A172 (cell line): ENCODE results near the gene DGKA. TPM values are rescaled to one million over a fixed set of nuclear protein-coding genes. Genes with fewer than 3 reads are reported as not detected.
"Not testable (repeated sequence)": the region's sequence is repeated elsewhere in the genome, so short reads cannot be mapped to it uniquely, and the experiment has no call there.

Experiments used
- DNase-seq: peaks from one replicate; pipeline ENCODE4 v3.0.0-alpha.2; 2015; ENCODE audit warnings: low spot score
- total RNA-seq: library from RNA; depleted of rRNA; stranded (reverse); fragments of >200 nt; shearing (Covaris generic); gene quantifications from 2 replicates; pipeline ENCODE4 v1.2.3, GENCODE V29; 2014

Gene DGKA
- total RNA-seq, 1 experiment from 2014 or later = 33.4 TPM

DNA sequence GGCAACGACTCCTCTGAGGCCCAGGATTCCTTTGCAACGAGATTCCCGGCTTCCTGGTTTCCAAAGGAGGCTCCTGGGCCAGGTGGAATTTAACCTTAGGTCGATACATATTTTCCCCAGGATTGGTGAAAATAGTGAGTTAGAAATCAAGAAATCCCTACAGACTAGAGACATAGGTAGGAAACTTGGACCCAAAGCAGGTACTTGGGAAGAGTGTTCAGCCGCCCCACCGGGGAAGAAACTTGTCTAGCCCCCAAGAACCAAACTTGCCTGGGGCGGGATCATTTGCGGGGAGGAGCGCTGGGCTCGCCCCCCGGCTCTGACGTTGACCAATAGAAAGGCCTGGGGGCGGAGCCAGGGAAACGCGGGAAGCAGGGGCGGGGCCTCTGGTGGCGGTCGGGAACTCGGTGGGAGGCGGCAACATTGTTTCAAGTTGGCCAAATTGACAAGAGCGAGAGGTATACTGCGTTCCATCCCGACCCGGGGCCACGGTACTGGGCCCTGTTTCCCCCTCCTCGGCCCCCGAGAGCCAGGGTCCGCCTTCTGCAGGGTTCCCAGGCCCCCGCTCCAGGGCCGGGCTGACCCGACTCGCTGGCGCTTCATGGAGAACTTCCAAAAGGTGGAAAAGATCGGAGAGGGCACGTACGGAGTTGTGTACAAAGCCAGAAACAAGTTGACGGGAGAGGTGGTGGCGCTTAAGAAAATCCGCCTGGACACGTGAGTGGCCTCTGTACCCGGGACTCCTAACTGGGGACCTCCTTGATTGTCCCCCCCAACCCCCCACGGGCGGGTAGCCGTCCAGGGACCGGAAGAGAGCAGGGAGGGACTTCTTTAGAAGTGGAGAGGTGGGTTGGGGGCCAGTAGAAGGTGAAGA, 35.7 kb downstream of the DGKA start, which contains the start of gene CDK2:
TSS of gene CDK2 (plus strand) at position 423 of the 874 bp plus-strand sequence. CDS start at position 602, 179 bp downstream.
- DNase-seq = peak; percentile 68

DNA sequence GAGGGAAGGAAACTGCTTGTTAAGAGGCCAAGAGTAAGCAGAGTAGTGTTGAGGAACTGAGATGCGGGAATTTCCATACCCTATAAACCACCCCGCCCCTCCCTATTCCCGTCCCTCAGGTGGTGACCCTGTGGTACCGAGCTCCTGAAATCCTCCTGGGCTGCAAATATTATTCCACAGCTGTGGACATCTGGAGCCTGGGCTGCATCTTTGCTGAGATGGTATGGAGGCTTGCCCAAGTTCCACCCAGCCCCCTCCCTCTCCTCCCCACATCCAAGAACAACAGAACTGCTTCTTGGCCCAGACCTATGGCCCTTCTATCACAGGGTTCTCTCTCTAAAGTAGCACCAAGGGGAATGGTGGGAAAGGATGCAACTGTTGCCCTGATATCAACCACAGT, 38.4 kb downstream of the DGKA start:
- no peak for DNase-seq

DNA sequence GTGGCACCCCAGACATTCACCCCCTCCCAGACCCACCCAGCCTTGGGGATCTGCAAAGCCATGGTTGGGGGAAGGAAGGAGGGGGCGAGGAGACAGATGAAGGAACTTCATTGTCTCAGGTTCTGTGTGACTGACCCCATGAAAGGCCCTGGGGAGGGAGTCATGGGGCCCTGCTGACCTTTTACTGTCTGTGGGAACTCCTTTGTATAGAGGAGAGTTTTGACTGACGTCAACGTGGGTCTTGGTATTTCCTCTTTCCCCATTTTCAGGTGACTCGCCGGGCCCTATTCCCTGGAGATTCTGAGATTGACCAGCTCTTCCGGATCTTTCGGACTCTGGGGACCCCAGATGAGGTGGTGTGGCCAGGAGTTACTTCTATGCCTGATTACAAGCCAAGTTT, 39.8 kb downstream of the DGKA start:
- DNase-seq = no peak

DNA sequence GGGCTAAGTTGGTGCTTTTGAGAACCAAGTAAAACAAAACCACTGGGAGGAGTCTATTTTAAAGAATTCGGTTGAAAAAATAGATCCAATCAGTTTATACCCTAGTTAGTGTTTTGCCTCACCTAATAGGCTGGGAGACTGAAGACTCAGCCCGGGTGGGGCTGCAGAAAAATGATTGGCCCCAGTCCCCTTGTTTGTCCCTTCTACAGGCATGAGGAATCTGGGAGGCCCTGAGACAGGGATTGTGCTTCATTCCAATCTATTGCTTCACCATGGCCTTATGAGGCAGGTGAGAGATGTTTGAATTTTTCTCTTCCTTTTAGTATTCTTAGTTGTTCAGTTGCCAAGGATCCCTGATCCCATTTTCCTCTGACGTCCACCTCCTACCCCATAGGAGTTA, 41.1 kb downstream of the DGKA start:
- peak; percentile 85 for DNase-seq

DNA sequence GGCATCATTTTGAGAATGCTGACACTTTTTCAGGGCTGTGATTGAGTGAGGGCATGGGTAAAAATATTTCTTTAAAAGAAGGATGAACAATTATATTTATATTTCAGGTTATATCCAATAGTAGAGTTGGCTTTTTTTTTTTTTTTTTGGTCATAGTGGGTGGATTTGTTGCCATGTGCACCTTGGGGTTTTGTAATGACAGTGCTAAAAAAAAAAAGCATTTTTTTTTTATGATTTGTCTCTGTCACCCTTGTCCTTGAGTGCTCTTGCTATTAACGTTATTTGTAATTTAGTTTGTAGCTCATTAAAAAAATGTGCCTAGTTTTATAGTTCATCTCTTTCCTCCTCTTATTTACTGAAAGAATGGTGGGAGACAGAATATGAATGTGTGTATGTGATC, 41.5 kb downstream of the DGKA start:
- no peak for DNase-seq

DNA sequence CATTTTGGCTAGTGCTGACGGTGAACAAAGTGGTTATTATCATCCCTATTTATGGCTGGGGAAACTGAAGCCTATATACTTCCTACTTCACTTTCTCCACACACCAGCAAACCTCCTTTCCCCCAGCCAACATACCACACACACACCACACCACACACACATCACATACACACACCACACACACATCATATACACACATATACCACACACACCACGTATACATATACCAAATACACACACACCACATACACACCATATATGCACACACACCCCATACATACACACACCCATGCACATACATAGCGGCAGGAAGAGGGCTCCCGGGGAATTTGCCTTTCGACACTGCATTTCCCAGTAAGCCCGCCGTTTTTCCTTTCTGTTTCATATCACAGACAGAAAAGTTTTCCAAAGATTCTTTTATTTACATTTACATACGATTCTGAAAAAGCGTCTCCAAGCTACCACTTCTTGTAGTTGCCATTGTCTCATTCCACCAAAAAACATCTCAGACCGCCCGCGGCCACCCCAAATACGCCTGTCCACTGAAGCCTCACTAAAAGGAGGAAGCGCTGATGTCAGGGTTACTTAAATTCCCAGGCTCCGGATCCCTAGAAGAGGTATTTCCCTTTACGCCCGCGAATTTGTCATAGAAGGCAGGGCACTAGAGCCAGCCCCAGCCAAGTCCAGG, 42.1 kb downstream of the DGKA start:
- peak; percentile 12 for DNase-seq

DNA sequence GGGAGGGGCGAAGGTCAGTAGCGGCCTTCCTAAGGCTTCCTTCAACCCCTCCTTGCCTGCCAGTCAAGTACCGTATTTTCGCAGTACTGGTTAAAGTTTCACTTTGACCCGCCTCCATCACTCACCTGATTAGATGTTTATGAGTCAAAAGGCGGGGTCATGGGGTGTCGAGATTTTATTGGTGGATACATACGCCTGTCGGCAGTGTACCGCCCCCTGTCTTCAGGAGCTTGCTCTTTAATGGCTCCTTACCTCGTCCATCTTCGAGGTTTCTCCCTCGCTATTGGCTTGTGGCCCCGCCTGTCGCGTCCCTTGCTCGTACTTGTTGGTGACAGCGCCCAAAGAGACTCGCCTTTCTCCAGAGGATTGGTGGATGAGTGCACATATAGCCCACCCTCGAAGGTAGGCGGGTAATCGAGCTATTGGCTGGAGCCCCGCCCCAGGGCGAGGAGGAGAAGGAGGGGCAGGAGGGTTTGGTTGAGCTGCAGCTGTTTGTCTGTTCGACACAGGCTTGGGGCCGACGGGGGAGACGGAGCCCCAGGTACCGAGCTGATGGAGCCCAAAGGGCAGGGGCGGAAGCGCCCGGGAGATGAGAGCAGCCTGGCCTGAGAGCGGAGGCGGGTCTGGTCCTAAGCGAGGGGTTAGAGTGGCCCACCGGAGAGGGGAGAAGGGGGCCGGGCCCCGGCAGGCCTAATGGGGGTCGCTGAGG, 42.8 kb downstream of the DGKA start, which contains the start of gene RAB5B:
TSS of gene RAB5B (plus strand) at position 480 of the 709 bp plus-strand sequence. CDS start 12,883 bp downstream, outside the sequence.
- DNase-seq = peak; percentile 100

DNA sequence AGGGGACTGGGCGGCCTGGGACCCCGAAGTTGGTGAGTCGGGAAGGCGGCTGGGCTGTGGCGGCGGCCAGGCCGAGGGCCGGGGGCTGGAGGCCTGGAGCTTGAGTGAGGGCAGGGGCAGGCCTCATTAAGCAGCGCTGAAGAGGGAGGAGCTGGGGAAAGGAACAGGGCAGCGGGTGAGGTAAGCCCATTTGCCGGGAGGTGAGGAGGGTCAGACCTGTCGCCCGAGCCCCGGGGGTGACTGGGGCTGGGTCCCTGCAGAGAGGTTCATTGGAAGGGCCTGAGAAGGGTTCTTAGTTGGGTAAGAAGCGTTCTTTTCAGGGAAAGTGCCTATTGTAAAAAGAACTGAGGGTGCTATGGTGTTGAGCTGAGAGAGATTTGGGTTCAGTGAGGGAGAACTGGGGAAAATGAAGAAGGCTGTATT, 43.4 kb downstream of the DGKA start:
- peak; percentile 33 for DNase-seq

DNA sequence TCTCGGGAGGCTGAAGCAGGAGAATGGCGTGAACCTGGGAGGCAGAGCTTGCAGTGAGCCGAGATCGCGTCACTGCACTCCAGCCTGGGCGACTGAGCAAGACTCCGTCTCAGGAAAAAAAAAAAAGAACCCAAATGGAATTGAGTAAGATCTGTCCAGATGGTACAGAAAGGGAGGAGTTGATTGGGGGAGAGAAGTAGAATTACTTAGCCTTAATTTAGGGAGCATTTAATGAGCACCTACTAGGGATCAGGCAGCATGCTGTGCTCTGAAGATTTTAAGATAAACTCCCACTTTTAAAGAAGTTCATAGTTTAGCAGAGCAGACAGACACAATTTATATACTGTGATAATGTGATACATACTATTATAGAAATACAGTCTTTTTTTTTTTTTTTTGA, 47.4 kb downstream of the DGKA start:
- DNase-seq = no peak

DNA sequence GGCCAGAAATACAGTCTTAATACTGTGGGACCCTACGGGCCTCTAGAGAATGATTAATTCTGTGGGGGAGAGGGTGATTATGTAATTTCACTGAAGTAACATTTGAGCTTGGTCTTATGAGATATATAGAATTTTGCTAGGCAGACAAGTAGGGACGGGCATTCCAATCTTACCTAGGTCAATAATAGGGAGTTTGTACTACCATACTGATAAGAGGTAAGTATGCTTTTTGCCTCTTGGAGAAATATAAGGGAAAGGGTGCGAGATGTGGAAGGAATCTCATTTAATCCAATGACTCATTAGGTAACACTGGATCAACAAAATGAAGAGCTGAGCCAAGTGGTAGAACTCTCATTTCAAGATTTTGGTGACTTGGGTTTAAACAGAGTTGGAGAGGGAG, 48.1 kb downstream of the DGKA start:
- no peak for DNase-seq

DNA sequence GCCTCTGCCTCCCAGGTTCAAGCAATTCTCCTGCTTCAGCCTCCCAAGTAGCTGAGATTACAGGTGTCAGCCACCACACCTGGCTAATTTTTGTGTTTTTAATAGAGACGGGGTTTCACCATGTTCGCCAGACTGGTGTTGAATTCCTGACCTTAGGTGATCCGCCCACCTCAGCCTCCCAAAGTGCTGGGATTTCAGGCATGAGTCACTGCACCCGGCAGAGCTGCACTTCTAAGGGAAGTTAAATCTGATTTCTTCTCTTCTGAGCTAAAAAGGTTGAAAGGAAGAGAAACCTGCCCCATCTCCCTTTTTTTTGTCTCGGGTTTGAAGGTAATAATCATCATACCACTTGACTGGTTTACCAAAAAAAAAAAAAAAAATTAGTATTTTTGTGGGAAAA, 50.9 kb downstream of the DGKA start:
- not testable (repeated sequence) for DNase-seq

DNA sequence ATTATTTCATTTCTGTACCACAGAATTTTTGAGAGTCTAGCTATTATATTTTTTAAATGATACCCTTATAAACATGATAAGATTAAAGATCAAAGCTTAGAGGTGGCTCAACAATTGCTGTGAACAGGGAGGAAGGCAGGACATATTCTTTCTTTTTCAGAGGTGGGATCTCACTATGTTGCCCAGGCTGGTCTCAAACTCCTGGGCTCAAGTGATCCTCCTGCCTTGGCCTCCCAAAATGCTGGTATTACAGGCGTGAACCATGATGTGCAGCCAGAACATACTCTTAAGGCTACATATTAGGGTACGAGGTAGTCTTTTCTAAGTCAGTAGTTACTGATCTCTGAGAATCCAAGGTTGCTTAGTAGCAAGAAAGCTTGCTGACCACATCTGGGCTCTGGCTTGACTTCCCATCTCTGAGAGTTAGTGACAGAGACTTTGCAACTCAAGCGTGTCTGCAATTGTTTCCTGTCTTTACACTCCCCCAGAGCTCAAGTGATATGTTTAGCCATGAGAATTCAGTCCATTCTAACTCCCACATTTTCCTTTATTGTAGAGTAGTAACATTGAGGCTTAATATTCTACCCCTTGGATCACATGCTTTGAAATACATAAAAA, 51.5 kb downstream of the DGKA start:
- DNase-seq = no peak

DNA sequence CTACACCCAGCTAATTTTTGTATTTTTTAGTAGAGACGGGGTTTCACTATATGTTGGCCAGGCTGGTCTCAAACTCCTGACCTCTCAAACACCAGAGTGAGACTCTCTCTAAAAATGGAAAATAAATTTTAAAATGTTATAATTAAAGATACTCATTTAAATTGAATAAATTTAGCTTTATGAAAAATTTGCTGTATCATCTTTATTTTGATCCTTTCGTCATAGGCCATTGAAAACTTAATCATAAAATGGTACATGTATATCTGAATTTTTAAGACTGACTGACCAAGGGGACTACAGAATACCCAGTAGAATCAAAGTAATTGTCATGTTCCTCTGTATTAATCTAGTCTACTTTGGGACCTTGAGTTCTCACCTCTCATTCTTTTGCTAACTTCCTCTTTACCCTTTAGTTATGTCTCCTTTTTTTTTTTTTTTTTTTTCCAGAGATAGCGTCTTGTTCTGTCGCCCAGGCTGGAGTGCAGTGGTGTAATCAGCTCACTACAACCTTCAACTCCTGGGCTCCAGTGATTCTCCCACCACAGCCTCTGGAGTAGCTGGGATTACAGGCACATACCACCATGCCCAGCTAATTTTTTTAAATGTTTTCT, 52.4 kb downstream of the DGKA start:
- DNase-seq = no peak

DNA sequence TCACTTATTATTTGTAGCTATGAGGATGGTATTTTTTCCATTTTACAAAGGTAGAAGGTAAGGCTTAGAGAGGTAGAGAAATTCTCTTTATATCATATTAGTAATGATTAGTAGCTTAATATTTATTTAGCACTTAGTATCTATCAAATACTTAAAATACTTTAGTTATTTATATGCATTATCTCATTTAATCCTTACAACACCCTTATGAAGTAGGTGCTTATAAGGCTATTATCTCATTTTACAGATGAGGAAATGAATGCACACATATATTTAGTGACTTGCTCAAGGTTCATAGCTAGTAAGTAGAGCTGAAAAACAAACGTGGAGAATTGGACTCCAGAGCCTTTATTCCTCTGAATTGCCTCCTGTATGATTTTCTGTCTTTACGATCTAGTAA, 53.9 kb downstream of the DGKA start:
- no peak for DNase-seq

DNA sequence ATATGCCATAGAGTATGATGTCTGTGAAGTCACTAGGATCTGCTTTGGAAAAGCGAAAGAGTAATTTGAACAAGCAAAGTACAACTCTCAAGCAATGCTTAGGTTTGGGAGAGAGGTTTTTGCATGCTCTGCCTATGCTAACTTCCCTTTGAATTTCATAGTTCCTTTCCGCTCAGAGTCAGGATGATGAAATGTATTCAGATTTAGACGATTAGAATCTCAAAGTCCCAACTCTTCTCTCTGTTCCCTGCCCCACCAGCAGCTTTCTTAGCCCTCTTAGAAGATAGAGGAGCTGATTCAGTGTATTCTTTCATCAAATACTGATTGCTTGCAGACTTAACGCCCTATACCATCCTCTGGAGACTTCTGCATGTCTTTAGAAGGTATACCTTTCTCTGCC, 54.4 kb downstream of the DGKA start:
- DNase-seq = no peak

DNA sequence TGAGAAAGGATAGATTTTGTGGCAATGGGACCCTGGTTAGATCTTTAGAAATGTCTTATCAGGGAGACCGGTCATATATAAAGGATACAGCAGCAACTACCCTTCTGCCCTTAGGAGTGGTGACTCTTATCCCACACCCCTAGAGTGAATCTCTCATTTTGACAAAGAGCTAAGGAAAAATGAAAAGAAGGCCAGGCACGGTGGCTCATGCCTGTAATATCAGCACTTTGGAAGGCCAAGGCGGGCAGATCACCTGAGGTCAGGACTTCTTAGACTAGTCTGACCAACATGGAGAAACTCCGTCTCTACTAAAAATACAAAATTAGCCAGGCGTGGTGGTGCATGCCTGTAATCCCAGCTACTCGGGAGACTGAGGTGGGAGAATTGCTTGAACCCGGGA, 55.0 kb downstream of the DGKA start:
- DNase-seq = not testable (repeated sequence)

DNA sequence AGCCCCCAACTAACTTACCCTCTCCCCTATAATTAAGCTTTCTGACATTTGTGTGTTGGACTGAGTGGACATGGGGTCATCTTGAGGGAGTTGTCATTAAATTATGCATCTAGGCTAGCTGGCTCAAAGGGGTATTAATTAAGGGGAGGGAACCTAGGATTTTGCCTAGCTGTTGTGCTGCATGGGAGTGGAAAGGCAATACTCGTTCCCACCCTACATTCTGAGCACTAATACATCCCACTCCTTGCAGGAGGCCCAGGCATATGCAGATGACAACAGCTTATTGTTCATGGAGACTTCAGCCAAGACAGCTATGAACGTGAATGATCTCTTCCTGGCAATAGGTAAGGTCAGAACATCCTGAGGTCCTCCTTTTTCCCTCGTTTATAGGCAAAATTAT, 60.1 kb downstream of the DGKA start:
- no peak for DNase-seq

DNA sequence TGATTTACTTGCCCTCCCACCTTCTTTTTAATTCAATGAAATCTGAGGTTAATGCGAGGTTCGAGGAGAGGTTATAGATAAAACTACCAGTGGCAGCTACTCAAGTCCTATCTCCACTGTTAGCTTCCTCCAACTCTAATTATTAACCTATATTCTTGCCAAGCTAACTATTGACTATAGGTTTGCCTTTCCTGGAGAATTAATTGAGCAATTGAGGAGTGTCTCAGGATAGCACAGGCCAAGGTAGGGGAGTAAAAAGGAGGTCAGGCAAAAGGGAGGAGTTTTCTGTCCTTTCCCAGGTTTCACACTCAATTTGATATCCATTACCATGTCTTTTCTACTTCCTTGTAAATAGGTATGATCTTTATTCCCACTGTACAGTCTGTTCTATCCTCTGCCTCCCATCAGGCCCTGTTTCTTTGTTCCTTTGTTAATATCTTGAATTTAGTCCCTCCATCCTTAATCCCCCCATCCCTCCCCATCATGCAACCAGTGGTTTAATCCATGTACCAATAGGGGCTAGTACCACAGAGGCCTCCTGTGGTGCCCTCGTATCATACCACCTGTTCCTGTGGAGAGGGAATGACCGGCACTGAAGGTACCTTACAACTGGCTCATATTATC, 62.4 kb downstream of the DGKA start:
- no peak for DNase-seq

DNA sequence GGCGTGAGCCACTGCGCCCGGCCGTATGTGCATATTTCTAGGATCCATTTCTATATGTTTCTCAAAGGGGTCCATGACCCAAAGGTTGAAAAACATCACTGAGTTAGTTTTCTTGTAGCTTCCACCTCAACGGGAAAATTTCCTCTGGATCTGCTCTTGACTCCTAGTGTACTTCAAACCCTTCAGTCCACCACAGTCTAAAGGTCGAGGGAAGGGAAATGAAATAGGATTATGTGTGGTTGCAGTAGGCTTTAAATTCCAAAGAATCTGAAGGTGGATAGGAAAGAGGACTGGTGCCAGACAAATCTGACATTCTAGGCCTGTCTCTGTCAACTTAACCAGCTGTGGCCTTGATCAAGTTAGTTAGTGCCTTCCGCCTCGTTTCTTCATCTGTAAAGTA, 64.4 kb downstream of the DGKA start:
- no peak for DNase-seq

DNA sequence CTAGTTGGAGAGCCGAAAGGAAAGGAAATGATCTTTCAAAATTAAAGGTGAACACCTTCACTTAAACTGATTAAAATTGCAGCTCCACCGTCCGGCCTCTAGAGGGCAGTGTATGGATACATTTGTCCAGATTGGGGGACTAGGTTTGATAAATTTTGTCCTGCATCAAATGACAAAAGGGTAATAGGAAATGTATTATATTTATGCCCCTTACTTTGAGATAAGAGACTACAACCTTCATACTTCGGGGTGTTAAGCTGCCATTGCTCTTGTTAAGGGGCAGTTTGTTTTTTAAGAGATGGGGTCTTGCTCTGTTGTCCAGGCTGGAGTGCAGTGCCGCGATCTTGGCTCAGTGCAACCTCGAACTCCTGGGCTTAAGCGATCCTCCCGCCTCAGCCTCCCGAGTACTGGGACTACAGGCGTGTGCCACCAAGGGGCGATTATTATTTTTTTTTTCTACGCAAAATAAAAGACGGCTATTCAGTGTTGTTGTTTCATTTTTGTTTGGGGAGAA, 65.3 kb downstream of the DGKA start:
- DNase-seq = peak; percentile 58
